Stimulated activated naive CD8-positive, alpha-beta T cell treated with anti-CD3 and anti-CD28 coated beads, Interleukin-15, amount 100 ng/mL, for 72 hours (primary cell): ENCODE measurements around the gene NFAT5.
A peak's percentile ranks its signal among the peaks of the same experiment; 100 is the strongest.

ENCODE experiments used
- ATAC-seq: fragments of 150-1000 bp; cut with Tn5 transposase; 2 replicates; pipeline ENCODE4 v1.10.0; 2021; ENCODE audit warnings: mild to moderate bottlenecking, moderate library complexity
- DNase-seq, 2 donors: peaks; one replicate each; pipeline ENCODE4 v3.0.0; 2021 to 2022
- H3K27ac Mint-ChIP-seq, 2 donors: one replicate each; pipeline ENCODE4 v1.8.0; 2022; ENCODE audit warnings: mild to moderate bottlenecking in 2 of 2, mixed read lengths in 2 of 2, moderate library complexity in 2 of 2
- H3K27me3 Mint-ChIP-seq: one replicate; pipeline ENCODE4 v1.8.0; 2022; ENCODE audit warnings: mixed read lengths
- H3K4me1 Mint-ChIP-seq: one replicate; pipeline ENCODE4 v1.8.0; 2022; ENCODE audit warnings: mild to moderate bottlenecking, mixed read lengths
- H3K4me3 Mint-ChIP-seq, 2 donors: one replicate each; pipeline ENCODE4 v1.8.0; 2022; ENCODE audit warnings: mild to moderate bottlenecking in 2 of 2, mixed read lengths in 2 of 2, moderate library complexity in 1 of 2
- H3K9me3 Mint-ChIP-seq, 2 donors: one replicate each; pipeline ENCODE4 v1.8.0; 2022; ENCODE audit warnings: mixed read lengths in 2 of 2

NFAT5 gene

GRCh38 chr16:69745959-69746358, 180.2 kb downstream of the NFAT5 start:
- Mint-ChIP-seq H3K27me3 (no peaks in the 10 kb centered on the region), H3K9me3 (no peaks in the 10 kb centered on the region), H3K4me3 (no peak overlapping the region), H3K27ac (peak overlapping the region; percentile 74 to 77), H3K4me1 (peaks cover 12% of the 10 kb centered on the region)
- no peak for ATAC-seq
- DNase-seq: no peak

GRCh38 chr16:69747115-69747514, 181.3 kb downstream of the NFAT5 start:
- Mint-ChIP-seq H3K27ac (peak overlapping the region in 1 of 2 donors; percentile 44), H3K4me3 (no peak overlapping the region), H3K4me1 (peaks cover 16% of the 10 kb centered on the region), H3K27me3 (no peaks in the 10 kb centered on the region), H3K9me3 (no peaks in the 10 kb centered on the region)
- ATAC-seq: no peak
- no peak for DNase-seq

- ATAC-seq: no peak
- Mint-ChIP-seq H3K27ac (peak overlapping the region in 1 of 2 donors; percentile 48), H3K9me3 (no peaks in the 10 kb centered on the region), H3K4me1 (peaks cover 33% of the 10 kb centered on the region), H3K27me3 (no peaks in the 10 kb centered on the region), H3K4me3 (no peak overlapping the region)
- DNase-seq: no peak
Observed at GRCh38 chr16:69748694-69749345, 183.1 kb downstream of the NFAT5 start.

GRCh38 chr16:69754143-69754468, 188.3 kb downstream of the NFAT5 start:
- Mint-ChIP-seq H3K4me1 (peaks cover 34% of the 10 kb centered on the region), H3K9me3 (no peaks in the 10 kb centered on the region), H3K27ac (peak overlapping the region; percentile 99 to 100), H3K27me3 (no peaks in the 10 kb centered on the region), H3K4me3 (peak overlapping the region; percentile 99 to 100)
- no peak for ATAC-seq
- no peak for DNase-seq
